SK-N-SH (cell line): ENCODE data around the gene ZNF684.

Source experiments
- CHD2 ChIP-seq: fragments of 150-350 bp; IDR thresholded peaks from 2 replicates; pipeline ENCODE4 v1.6.1; 2018; ENCODE audit warnings: low read length; ENCODE audit not compliant: partially characterized antibody
- ELF1 ChIP-seq: IDR thresholded peaks from 2 replicates; pipeline ENCODE4 v1.4.0; 2012
- GATA2 ChIP-seq: sonication (generic); formaldehyde crosslinking; IDR thresholded peaks from 2 replicates; pipeline ENCODE4 v1.5.0; 2020; ENCODE audit warnings: mild to moderate bottlenecking, missing genetic modification reagents
- MEF2A ChIP-seq: IDR thresholded peaks from 2 replicates; pipeline ENCODE4 v1.4.0; 2012; ENCODE audit warnings: low read depth, borderline replicate concordance
- NRF1 ChIP-seq: IDR thresholded peaks from 2 replicates; pipeline ENCODE4 v1.6.1; 2012; ENCODE audit warnings: low read depth, mild to moderate bottlenecking, low read length
- POLR2AphosphoS5 ChIP-seq: IDR thresholded peaks from 2 replicates; pipeline ENCODE4 v1.6.1; 2012; ENCODE audit warnings: low read depth, low read length
- RAD21 ChIP-seq: IDR thresholded peaks from 2 replicates; pipeline ENCODE4 v1.6.1; 2012; ENCODE audit warnings: mild to moderate bottlenecking, low read length
- RCOR1 ChIP-seq: fragments of 150-350 bp; IDR thresholded peaks from 2 replicates; pipeline ENCODE4 v1.6.1; 2017; ENCODE audit warnings: antibody characterized with exemption, low read length
- TAF1 ChIP-seq: IDR thresholded peaks from 2 replicates; pipeline ENCODE4 v1.6.1; 2012; ENCODE audit warnings: low read depth, mild to moderate bottlenecking, low read length, moderate library complexity, borderline replicate concordance
- TF ChIP-seq, protein P1 (sequence below): fragments of 200-600 bp; sonication (generic); IDR thresholded peaks from 2 replicates; pipeline ENCODE4 v1.6.1; 2017; ENCODE audit warnings: antibody characterized with exemption, mild to moderate bottlenecking, moderate library complexity
- TF ChIP-seq, protein P2 (sequence below): IDR thresholded peaks from 2 replicates; pipeline ENCODE4 v1.4.0; 2012; ENCODE audit warnings: low read depth
- TF ChIP-seq, protein P3 (sequence below): IDR thresholded peaks from 2 replicates; pipeline ENCODE4 v1.6.1; 2012; ENCODE audit warnings: mild to moderate bottlenecking, low read depth, low read length, moderate library complexity

DNA sequence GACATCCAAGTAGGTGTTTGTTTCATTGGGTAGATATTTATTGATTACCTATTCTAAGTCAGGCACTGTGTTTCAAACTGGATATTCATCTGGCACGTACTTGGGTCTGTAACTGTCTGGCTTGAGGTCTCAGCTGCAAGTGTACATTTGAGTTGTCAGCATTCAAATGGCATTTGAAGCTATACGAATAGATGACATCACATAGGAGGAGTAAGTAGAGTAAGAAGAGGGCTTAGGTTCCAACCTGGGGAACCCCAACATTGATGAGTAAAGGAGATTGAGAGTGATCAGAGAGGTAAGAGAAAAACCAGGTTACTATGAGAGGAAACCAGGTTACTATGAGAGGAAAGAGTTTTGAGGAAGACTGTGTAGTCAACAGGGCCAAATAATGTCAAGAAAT, 30.7 kb downstream of the ZNF684 start:
- TF ChIP-seq POLR2AphosphoS5 (no peak), TAF1 (no peak), RAD21 (no peak), CHD2 (no peak), ELF1 (no peak), NRF1 (no peak), MEF2A (no peak), GATA2 (no peak), RCOR1 (no peak)
- TF ChIP-seq, protein P1, sequence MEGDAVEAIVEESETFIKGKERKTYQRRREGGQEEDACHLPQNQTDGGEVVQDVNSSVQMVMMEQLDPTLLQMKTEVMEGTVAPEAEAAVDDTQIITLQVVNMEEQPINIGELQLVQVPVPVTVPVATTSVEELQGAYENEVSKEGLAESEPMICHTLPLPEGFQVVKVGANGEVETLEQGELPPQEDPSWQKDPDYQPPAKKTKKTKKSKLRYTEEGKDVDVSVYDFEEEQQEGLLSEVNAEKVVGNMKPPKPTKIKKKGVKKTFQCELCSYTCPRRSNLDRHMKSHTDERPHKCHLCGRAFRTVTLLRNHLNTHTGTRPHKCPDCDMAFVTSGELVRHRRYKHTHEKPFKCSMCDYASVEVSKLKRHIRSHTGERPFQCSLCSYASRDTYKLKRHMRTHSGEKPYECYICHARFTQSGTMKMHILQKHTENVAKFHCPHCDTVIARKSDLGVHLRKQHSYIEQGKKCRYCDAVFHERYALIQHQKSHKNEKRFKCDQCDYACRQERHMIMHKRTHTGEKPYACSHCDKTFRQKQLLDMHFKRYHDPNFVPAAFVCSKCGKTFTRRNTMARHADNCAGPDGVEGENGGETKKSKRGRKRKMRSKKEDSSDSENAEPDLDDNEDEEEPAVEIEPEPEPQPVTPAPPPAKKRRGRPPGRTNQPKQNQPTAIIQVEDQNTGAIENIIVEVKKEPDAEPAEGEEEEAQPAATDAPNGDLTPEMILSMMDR, result no peak
- TF ChIP-seq, protein P2, sequence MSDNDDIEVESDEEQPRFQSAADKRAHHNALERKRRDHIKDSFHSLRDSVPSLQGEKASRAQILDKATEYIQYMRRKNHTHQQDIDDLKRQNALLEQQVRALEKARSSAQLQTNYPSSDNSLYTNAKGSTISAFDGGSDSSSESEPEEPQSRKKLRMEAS, result no peak
- TF ChIP-seq, protein P3, sequence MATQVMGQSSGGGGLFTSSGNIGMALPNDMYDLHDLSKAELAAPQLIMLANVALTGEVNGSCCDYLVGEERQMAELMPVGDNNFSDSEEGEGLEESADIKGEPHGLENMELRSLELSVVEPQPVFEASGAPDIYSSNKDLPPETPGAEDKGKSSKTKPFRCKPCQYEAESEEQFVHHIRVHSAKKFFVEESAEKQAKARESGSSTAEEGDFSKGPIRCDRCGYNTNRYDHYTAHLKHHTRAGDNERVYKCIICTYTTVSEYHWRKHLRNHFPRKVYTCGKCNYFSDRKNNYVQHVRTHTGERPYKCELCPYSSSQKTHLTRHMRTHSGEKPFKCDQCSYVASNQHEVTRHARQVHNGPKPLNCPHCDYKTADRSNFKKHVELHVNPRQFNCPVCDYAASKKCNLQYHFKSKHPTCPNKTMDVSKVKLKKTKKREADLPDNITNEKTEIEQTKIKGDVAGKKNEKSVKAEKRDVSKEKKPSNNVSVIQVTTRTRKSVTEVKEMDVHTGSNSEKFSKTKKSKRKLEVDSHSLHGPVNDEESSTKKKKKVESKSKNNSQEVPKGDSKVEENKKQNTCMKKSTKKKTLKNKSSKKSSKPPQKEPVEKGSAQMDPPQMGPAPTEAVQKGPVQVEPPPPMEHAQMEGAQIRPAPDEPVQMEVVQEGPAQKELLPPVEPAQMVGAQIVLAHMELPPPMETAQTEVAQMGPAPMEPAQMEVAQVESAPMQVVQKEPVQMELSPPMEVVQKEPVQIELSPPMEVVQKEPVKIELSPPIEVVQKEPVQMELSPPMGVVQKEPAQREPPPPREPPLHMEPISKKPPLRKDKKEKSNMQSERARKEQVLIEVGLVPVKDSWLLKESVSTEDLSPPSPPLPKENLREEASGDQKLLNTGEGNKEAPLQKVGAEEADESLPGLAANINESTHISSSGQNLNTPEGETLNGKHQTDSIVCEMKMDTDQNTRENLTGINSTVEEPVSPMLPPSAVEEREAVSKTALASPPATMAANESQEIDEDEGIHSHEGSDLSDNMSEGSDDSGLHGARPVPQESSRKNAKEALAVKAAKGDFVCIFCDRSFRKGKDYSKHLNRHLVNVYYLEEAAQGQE, result no peak
